ENCODE data around the gene LKAAEAR1.

DNA sequence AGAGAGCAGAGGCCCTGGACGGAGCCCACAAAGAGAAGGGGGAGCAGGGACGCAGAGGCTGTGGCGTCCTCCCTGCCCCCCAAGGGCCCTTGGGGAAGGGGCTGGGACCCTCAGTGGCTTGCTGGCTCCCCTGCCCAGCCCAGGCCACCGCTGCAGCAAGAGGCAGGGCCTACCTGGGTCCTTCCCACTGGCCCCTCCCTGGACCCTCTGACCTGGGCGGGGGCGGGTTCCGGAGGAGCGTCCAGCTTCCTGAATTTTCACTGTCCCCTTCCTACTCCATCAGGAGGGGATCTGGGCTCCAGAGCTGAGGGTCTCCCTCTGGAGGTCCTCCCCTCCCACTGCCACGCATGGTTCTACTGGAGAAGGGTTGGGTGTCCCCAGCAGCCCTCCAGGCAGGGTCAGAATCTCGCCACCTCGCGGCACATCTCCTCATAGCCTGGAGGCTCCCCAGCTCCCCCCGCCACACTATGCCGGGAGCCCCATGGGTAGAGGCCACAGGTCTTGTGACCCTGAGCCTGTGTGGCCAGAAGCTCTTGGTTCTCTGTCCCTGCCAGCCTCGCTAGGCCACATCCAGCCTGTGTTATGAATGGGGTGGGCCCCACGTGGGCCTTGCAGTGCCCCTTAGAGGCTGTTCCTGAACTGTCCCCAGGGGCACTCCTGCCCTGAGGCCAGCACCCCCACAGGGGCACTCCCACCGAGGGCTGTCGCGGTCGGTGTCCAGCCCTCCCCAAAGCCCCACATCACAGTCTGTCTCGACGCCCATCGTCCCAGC, 33.8 kb downstream of the LKAAEAR1 start:
- TF ChIP-seq, protein P1, sequence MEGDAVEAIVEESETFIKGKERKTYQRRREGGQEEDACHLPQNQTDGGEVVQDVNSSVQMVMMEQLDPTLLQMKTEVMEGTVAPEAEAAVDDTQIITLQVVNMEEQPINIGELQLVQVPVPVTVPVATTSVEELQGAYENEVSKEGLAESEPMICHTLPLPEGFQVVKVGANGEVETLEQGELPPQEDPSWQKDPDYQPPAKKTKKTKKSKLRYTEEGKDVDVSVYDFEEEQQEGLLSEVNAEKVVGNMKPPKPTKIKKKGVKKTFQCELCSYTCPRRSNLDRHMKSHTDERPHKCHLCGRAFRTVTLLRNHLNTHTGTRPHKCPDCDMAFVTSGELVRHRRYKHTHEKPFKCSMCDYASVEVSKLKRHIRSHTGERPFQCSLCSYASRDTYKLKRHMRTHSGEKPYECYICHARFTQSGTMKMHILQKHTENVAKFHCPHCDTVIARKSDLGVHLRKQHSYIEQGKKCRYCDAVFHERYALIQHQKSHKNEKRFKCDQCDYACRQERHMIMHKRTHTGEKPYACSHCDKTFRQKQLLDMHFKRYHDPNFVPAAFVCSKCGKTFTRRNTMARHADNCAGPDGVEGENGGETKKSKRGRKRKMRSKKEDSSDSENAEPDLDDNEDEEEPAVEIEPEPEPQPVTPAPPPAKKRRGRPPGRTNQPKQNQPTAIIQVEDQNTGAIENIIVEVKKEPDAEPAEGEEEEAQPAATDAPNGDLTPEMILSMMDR (conservative IDR thresholded peaks at IDR 0.05; ENCODE audit: low read length) = no peak
- TF ChIP-seq EZH2phosphoT487 (IDR thresholded peaks at IDR 0.05; ENCODE audit: borderline replicate concordance, low read depth, low read length) = no peak

All from OCI-LY7 (cell line).